Sigmoid colon (tissue), 4 donors: Measurements from ENCODE around the gene SLC23A3.

ENCODE experiments used
- EP300 ChIP-seq, 4 donors: sonication (generic); formaldehyde crosslinking; IDR thresholded peaks; one replicate each; pipeline ENCODE4 v1.6.1; 2017; ENCODE audit warnings: antibody characterized with exemption in 4 of 4
- POLR2A ChIP-seq, 2 donors: fragments of 450-650 bp; IDR thresholded peaks; one replicate each; pipeline ENCODE4 v1.6.1; 2016; ENCODE audit warnings: antibody characterized with exemption in 2 of 2, mild to moderate bottlenecking in 2 of 2, moderate library complexity in 2 of 2
- TF ChIP-seq, protein P1 (sequence below), 4 experiments: fragments of 450-650 bp in 3 of 4; fragments of 200-600 bp in 1 of 4; IDR thresholded peaks; one replicate each; pipeline ENCODE4 v1.5.1; 2016 to 2019; ENCODE audit warnings: antibody characterized with exemption in 4 of 4, mild to moderate bottlenecking in 3 of 4, moderate library complexity in 2 of 4

DNA sequence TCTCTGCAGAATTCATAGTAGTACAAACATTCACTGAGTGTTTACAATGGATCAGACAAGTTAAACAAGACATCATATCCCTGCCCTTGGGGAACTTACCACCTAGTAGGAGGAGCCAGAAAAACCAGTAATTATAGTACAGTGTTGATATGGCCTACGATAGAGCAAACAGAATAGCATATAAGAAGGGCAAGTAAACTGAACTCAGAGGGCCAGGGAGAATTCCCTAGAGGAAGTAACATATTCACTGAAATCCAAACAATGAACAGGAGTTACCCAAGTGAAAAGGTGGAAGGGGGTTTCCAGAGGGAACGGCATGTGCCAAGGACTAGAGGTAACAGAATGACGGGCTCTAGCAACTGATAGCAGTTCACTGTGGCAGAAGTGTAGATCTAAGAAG lies 43.3 kb downstream of the SLC23A3 start:
- no peak for TF ChIP-seq EP300 (IDR thresholded peaks at IDR 0.05)
- TF ChIP-seq, protein P1, sequence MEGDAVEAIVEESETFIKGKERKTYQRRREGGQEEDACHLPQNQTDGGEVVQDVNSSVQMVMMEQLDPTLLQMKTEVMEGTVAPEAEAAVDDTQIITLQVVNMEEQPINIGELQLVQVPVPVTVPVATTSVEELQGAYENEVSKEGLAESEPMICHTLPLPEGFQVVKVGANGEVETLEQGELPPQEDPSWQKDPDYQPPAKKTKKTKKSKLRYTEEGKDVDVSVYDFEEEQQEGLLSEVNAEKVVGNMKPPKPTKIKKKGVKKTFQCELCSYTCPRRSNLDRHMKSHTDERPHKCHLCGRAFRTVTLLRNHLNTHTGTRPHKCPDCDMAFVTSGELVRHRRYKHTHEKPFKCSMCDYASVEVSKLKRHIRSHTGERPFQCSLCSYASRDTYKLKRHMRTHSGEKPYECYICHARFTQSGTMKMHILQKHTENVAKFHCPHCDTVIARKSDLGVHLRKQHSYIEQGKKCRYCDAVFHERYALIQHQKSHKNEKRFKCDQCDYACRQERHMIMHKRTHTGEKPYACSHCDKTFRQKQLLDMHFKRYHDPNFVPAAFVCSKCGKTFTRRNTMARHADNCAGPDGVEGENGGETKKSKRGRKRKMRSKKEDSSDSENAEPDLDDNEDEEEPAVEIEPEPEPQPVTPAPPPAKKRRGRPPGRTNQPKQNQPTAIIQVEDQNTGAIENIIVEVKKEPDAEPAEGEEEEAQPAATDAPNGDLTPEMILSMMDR (IDR thresholded peaks at IDR 0.05): no peak
- TF ChIP-seq POLR2A (IDR thresholded peaks at IDR 0.05): no peak
